Astrocyte of the spinal cord (primary cell): ENCODE measurements around the gene TRIOBP.
A peak's percentile ranks its signal among the peaks of the same experiment; 100 is the strongest.

ENCODE experiments used
- DNase-seq: peaks from one replicate; pipeline ENCODE4 v3.0.0; 2011; ENCODE audit warnings: low read depth, low spot score
- H3K4me3 ChIP-seq: 2 replicates; pipeline ENCODE4 v1.5.1; 2011; ENCODE audit warnings: low read depth, mild to moderate bottlenecking, low read length, moderate library complexity
- CTCF ChIP-seq: IDR thresholded peaks from 2 replicates; pipeline ENCODE4 v1.5.1; 2012; ENCODE audit warnings: low read depth, mild to moderate bottlenecking, low read length, inconsistent platforms
- in situ Hi-C: cut with HindIII; loops from 2 replicates; pipeline ENCODE4 v1.10.0; 2017; ENCODE audit warnings: low sequenced_read_pairs

The TRIOBP gene

GRCh38 chr22:37801946-37802309, 105.1 kb downstream of the TRIOBP start:
- in situ Hi-C loops, result no loop called here
- DNase-seq, result no peak
- no peak for TF ChIP-seq CTCF
- H3K4me3 ChIP-seq, result peak overlapping the region; percentile 56

DNA sequence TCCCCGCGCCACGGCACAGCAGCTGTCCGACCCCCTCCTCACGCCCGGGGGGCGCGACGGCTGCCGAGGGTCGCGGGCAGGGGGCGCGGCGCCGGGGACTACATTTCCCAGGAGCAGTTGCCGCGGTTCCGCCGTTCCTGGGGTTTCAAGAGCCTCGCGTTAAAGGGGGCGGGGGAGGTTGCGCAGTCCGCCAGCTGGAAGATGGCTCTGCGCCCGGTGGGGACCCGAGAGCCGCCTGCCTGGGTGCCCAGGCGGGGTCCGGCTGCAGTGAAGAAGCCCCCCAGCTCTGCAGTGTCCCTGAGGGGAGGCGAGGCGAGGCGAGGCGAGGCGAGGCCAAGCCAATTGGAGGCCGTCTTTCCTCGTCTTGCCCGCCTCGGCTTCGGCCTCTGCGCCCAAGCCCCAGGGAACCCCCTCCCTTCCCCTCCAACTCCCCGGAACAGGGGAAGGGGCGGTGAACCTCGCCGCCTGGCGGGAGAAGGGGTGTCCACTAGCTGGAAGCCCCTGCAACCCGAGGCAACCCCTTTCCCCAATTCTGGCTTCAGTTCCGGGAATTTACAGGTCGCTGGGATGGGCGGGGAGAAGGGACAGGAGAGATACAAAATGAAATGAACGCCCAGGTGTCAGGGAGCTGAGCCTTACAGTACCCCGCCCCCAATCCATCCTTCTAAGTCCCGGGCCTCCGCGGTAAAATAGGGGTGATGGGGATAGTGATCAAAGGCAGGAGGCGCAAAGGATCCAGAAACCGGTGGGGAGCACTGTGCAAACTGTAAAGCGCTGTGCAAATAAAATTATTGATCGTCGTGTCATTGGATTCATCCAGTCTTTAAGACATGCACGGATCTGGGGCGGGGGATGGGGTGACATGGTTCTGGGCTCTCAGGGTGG, 105.7 kb downstream of the TRIOBP start:
- H3K4me3 ChIP-seq, result peak overlapping the region; percentile 56
- in situ Hi-C loops, result no loop called here
- DNase-seq, result peak; percentile 41
- no peak for TF ChIP-seq CTCF

DNA sequence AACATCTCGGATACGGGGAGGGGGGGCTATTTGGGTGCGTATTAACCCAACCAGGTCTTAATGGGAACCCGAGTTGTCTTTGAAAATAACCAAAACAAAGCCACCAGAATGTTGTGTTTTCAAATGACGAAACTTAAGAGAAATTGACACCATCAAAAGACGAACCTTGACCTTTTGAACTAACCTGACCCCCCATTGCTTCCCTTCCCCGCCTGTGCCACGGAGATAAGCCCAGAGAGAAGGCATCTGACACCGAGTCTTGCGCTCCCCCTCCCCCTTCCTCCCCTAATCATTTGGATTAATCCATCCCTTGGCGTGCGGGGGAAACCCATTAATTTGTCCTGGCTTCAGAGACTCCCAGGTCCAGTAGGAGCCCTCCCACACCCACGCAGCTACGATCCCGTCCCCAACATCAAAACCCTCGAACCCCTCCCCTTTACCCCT, 106.4 kb downstream of the TRIOBP start:
- in situ Hi-C loops, result no loop called here
- no peak for DNase-seq
- no peak overlapping the region for H3K4me3 ChIP-seq
- no peak for TF ChIP-seq CTCF

- in situ Hi-C loops, result no loop called here
- no peak for TF ChIP-seq CTCF
- DNase-seq, result no peak
- no peak overlapping the region for H3K4me3 ChIP-seq
These were observed 106.9 kb downstream of the TRIOBP start for GRCh38 chr22:37803639-37804351.

GRCh38 chr22:37804352-37804880, 107.6 kb downstream of the TRIOBP start:
- peak overlapping the region; percentile 69 for H3K4me3 ChIP-seq
- TF ChIP-seq CTCF, result no peak
- in situ Hi-C loops, result no loop called here
- DNase-seq, result no peak

DNA sequence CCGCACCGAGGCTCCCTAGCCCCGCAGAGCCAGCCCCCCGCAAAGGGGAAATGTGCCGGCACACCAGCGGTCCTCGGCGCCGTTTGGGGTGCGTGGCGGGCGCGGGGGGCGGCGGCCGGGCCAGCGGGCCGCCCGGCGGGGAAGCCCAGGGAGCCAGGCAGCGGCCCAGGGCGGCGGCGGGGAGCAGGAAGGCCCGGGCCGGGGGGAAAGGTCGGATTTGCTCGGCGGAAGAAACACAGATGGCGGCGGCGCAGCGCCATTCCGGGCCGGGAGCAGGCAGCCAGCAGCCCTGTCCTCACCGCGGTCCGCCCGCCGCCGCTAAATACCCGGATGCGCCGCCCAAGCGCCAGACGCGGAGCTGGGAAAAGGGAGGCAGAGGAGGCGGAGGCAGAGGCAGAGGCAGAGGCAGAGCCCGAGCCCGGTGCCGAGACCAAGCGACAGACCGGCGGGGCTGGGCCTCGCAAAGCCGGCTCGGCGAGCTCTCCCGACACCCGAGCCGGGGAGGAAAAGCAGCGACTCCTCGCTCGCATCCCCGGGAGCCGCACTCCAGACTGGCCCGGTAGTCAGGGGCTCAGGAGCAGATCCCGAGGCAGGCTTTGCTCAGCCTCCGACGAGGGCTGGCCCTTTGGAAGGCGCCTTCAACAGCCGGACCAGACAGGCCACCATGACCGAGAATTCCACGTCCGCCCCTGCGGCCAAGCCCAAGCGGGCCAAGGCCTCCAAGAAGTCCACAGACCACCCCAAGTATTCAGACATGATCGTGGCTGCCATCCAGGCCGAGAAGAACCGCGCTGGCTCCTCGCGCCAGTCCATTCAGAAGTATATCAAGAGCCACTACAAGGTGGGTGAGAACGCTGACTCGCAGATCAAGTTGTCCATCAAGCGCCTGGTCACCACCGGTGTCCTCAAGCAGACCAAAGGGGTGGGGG, 108.3 kb downstream of the TRIOBP start:
- DNase-seq, result peak; percentile 85
- H3K4me3 ChIP-seq, result peak overlapping the region; percentile 69
- in situ Hi-C loops, result no loop called here
- no peak for TF ChIP-seq CTCF
